PC-9 (cell line): Measurements from ENCODE around the gene SEMA4B.

Experiments used
- CTCF ChIP-seq: fragments of 200-600 bp; sonication (generic); conservative IDR thresholded peaks from 2 replicates; pipeline ENCODE4 v1.6.1; 2017; ENCODE audit warnings: mixed run types, antibody characterized with exemption, mild to moderate bottlenecking, moderate library complexity
- EZH2 ChIP-seq: fragments of 200-600 bp; sonication (generic); IDR thresholded peaks from 2 replicates; pipeline ENCODE4 v1.8.0; 2017; ENCODE audit warnings: antibody characterized with exemption, low read depth

GRCh38 chr15:90231028-90232017, 30.2 kb downstream of the SEMA4B start:
- TF ChIP-seq EZH2, result no peak
- TF ChIP-seq CTCF, result no peak
